LNCaP clone FGC (cell line): Measurements from ENCODE around the gene COMMD7.

Source experiments
- DNase-seq: peaks from one replicate; pipeline ENCODE4 v3.0.0-alpha.2; 2011; ENCODE audit warnings: low read depth
- H3K4me3 ChIP-seq: 2 replicates; pipeline ENCODE4 v1.5.1; 2011; ENCODE audit warnings: mild to moderate bottlenecking, low read depth, low read length, control low read depth
- CTCF ChIP-seq: IDR thresholded peaks from 2 replicates; pipeline ENCODE4 v1.5.1; 2012; ENCODE audit warnings: mild to moderate bottlenecking; ENCODE audit not compliant: control insufficient read depth, insufficient read depth; ENCODE audit errors: extremely low read depth

Gene COMMD7

GRCh38 chr20:32667027-32667426 is 76.2 kb downstream of the COMMD7 start:
- no peak for DNase-seq
- H3K4me3 ChIP-seq, result no peak overlapping the region
- no peak for TF ChIP-seq CTCF

- DNase-seq, result no peak
- TF ChIP-seq CTCF, result no peak
- H3K4me3 ChIP-seq, result no peak overlapping the region
These were observed 78.5 kb downstream of the COMMD7 start for GRCh38 chr20:32664678-32665159.

- DNase-seq, result no peak
- H3K4me3 ChIP-seq, result no peak overlapping the region
- TF ChIP-seq CTCF, result no peak
These were observed 79.1 kb downstream of the COMMD7 start for GRCh38 chr20:32664012-32664677.

GRCh38 chr20:32663335-32664011 is 79.8 kb downstream of the COMMD7 start:
- no peak overlapping the region for H3K4me3 ChIP-seq
- TF ChIP-seq CTCF, result no peak

GRCh38 chr20:32661820-32662528 is 81.3 kb downstream of the COMMD7 start:
- no peak overlapping the region for H3K4me3 ChIP-seq
- TF ChIP-seq CTCF, result no peak
- no peak for DNase-seq

More at GRCh38 chr20:32663335-32664011, 79.8 kb downstream of the COMMD7 start:
- DNase-seq, result no peak

- no peak for TF ChIP-seq CTCF
- H3K4me3 ChIP-seq, result no peak overlapping the region
These were observed 82.6 kb downstream of the COMMD7 start for GRCh38 chr20:32660661-32661060.

More at GRCh38 chr20:32660661-32661060, 82.6 kb downstream of the COMMD7 start:
- no peak for DNase-seq
